ENCODE data around the gene GNA12.
"Not testable (repeated sequence)": the region's sequence is repeated elsewhere in the genome, so short reads cannot be mapped to it uniquely, and the experiment has no call there.

The GNA12 gene

DNA sequence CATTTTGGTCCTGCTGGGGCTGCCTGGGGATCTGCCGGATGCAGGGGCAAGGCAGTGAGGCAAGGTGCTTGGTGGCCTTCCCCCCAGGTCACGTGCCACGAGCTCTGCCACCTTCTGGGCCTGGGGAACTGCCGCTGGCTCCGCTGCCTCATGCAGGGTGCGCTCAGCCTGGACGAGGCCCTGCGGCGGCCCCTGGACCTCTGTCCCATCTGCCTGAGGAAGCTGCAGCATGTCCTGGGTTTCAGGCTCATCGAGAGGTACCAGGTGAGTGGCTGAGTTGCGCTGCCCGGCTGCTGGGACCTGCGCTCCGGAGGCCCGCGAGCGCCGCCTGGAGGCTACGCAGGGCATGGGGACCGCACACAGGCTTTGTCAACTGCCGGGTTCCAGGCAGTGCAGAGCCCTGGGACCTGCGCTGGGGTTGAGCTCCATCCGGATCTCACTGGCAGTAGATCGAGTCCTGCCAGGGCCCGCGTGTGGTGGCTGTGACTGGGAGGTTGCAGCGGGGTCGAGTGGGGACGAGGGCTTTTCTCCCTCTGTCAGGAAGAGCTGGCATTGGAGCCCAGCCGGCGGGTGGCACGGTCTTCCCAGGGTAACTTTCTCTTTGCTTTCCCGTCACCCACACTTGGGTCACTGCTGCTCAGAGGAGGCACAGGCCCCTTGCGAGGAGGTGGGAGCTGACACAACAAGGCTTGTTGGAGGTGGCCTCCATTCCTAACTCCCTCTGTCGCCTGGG lies 134.4 kb downstream of the GNA12 start:
- DNase-seq: peak; percentile 78

- no peak for DNase-seq
Measured at GRCh38 chr7:2708547-2709310, 135.4 kb downstream of the GNA12 start.

GRCh38 chr7:2708041-2708440 lies 136.1 kb downstream of the GNA12 start:
- DNase-seq: no peak

DNA sequence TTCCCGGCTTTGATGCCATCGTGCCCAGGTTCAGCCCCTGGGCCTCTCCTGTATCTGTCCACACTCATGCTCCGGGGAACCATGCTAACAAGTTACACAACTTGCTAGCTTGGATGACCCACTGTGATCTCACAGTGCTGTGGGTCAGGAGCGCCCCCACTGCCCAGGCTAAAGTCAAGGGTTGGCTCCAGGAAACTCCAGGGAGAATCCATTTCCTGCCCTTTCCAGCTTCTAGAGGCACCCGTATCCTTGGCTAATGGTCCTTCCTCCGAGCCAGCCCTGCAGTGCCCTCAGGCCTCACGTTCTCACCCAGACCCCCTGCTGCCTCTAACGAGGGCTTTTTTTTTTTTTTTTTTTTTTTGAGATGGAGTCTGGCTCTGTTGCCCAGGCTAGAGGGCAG lies 136.6 kb downstream of the GNA12 start:
- DNase-seq: no peak

DNA sequence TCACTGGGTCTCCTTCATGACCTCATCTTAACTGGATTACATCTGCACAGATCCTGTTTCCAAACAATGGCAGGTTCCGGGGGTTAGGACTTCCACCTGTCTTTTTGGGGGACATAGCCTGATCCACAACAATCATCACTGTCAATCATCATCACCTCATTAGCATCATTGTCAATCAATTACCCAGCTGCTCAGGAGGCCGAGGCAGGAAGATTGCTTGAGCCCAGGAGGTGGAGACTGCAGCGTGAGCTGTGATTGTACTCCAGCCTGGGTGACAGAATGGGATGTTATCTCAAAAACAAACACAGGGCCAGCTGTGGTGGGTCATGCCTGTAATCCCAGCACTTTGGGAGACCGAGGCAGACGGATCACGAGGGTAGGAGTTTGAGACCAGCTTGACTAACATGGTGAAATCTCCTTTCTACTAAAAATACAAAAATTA lies 137.4 kb downstream of the GNA12 start:
- no peak for DNase-seq

DNA sequence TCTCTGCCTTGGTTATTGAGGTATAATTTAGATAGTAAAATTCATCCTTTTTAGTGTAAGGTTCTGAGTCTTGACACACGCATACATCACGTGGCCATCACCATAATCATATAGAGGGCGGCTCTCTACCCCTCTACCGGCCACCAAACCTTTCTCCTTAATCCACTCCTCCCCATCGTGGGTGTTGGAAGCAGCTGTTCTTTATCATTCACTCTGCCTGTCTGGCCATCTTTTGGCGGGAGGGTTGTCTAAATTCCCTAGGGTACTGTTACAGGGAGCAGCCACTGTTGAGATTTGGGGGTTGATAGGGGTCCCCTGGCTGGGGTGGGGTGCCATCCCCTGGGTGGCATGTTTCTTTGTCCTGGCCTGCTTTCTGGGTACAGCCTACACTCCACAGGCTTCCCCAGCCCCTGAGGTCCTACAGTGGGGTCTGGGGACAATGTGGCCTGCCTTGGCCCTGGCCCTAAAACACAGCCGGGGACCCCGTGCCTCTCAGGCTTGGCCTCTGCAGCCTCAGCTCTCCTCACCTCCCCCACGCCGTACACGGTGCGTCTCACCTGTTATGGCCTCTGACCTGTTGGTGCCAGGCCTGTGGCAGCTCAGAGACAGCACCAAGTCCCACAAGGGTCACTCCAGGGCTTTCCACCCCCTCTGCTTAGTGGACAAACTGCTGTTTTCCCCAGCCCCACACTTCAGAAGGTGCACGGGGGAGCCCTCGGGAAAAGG lies 138.6 kb downstream of the GNA12 start:
- no peak for DNase-seq

DNA sequence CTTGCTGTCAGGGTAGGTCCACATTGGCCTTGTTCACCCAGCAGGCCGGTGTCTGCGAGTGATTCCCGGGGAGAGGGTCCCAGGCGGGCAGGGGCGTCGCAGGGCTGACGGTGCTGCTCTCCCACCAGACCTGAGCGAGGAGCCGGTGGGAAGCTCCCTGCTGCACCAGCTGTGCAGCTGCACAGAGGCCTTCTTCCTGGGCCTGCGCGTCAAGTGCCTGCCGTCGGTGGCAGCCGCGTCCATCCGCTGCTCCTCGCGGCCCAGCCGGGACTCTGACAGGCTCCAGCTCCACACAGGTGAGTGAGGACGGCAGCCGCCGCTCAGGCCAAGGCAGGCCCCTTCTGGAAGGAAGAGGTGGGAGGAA lies 141.5 kb downstream of the GNA12 start:
- DNase-seq: no peak

GRCh38 chr7:2701832-2702593 lies 142.1 kb downstream of the GNA12 start:
- no peak for DNase-seq

- DNase-seq: no peak
Measured at GRCh38 chr7:2701424-2701823, 142.7 kb downstream of the GNA12 start.

GRCh38 chr7:2700141-2700850 lies 143.8 kb downstream of the GNA12 start:
- DNase-seq: no peak

GRCh38 chr7:2699289-2699620 lies 144.9 kb downstream of the GNA12 start:
- no peak for DNase-seq

DNA sequence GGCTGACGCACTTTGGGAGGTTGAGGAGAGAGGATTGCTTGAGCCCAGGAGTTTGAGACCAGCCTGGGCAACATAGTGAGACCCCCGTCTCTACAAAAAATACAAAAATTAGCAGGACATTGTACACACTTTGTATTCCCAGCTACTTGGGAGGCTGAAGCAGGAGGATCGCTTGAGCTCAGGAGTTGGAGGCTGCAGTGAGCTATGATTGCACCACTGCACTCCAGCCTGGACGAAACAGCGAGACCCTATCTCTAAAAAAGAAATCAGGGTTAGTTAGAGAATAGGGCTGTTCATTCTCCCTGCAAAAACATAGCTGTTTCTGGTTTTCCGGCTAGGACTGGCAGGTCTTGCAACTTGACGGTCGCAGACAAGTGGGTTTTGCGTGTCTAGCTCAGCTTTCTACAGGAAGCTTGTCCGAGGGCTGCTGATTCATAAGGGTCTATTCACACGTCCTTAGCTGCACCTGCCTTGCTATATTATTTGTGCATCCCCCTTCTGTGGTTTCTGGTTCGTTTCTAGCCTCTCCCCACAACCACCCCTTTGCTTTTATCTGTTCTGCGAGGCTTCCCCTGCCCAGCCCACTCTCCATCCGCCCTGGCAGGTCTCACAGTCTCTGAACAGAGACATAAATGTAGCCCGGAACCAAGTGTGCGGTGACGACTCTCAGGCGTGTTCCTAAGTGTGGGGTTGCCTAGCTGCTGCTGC lies 145.4 kb downstream of the GNA12 start:
- peak; percentile 84 for DNase-seq

DNA sequence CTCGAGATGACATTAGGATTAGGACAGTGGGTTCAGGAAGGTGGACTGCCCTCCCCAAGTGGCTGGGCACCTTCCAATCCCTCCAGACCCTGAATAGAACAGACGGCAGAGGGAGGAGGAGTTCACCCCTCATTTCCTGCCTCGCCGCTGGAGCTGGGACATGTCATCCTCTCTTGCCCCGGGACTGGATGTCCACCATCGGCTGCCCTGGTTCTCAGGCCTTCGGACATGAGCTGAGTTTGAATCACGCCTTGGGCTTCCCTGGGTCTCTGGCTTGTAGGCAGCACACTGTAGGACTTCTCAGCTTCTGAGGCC lies 150.0 kb downstream of the GNA12 start:
- DNase-seq: not testable (repeated sequence)

GRCh38 chr7:2693420-2694121 lies 150.5 kb downstream of the GNA12 start:
- not testable (repeated sequence) for DNase-seq

GRCh38 chr7:2692543-2692942 lies 151.6 kb downstream of the GNA12 start:
- no peak for DNase-seq

DNA sequence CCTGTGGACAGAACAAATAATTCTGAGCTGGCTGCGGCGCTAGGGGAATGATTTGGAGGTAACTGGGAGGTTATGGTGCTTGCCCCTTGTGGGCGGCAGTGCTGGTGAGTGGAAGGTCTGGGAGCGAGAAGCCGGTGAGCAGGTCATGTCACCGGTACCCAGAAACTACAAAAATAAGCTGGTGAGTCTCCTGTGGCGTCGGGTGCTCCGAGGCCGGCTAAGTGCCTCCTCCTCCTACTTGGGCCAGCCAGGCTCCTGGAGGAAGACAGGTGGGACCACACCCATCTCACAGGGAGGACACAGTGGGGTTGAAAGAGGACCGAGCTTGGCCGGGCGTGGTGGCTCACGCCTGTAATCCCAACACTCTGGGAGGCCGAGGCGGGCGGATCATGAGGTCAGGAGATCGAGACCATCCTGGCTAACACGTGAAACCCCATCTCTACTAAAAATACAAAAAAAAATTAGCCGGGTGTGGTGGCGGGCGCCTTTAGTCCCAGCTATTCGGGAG lies 152.1 kb downstream of the GNA12 start:
- not testable (repeated sequence) for DNase-seq

GRCh38 chr7:2691011-2691707 lies 152.9 kb downstream of the GNA12 start:
- DNase-seq: no peak

GRCh38 chr7:2689951-2690705 lies 154.0 kb downstream of the GNA12 start:
- no peak for DNase-seq

GRCh38 chr7:2689343-2689847 lies 154.7 kb downstream of the GNA12 start:
- no peak for DNase-seq
